ENCODE data around the gene ZNF350. TPM values are rescaled to one million over a fixed set of nuclear protein-coding genes. Genes with fewer than 3 reads are reported as not detected.
"Not testable (repeated sequence)": the region's sequence is repeated elsewhere in the genome, so short reads cannot be mapped to it uniquely, and the experiment has no call there.

Gene ZNF350
- total RNA-seq, 1 donor from 2014 or later: 7.0 TPM

- no peaks in the 10 kb centered on the region for H3K4me1 Mint-ChIP-seq (ENCODE audit: low read depth)
- no peak overlapping the region for H3K4me3 Mint-ChIP-seq (ENCODE audit: unreplicated experiment)
- TF ChIP-seq CTCF (IDR thresholded peaks at IDR 0.05): no peak
- H3K36me3 Mint-ChIP-seq (ENCODE audit: low read depth): peaks cover 54% of the 10 kb centered on the region
- DNase-seq (ENCODE audit: low spot score): no peak
- no peak overlapping the region for H3K27ac Mint-ChIP-seq (ENCODE audit: unreplicated experiment)
- H3K9me3 Mint-ChIP-seq (ENCODE audit: low read depth): peaks cover 63% of the 10 kb centered on the region
- H3K27me3 Mint-ChIP-seq (ENCODE audit: low read depth): no peaks in the 10 kb centered on the region
Measured at GRCh38 chr19:51977346-51977745, 9.3 kb downstream of the ZNF350 start.

- H3K9me3 Mint-ChIP-seq (ENCODE audit: low read depth): peaks cover 66% of the 10 kb centered on the region
- TF ChIP-seq CTCF (IDR thresholded peaks at IDR 0.05): no peak
- no peak for DNase-seq (ENCODE audit: low spot score)
- H3K36me3 Mint-ChIP-seq (ENCODE audit: low read depth): peaks cover 58% of the 10 kb centered on the region
- no peak overlapping the region for H3K4me3 Mint-ChIP-seq (ENCODE audit: unreplicated experiment)
- H3K27me3 Mint-ChIP-seq (ENCODE audit: low read depth): no peaks in the 10 kb centered on the region
- H3K27ac Mint-ChIP-seq (ENCODE audit: unreplicated experiment): no peak overlapping the region
- no peaks in the 10 kb centered on the region for H3K4me1 Mint-ChIP-seq (ENCODE audit: low read depth)
Measured at GRCh38 chr19:51976852-51977251, 9.8 kb downstream of the ZNF350 start.

- DNase-seq (ENCODE audit: low spot score); H3K27me3 Mint-ChIP-seq (ENCODE audit: low read depth); H3K27ac Mint-ChIP-seq (ENCODE audit: unreplicated experiment); H3K4me1 Mint-ChIP-seq (ENCODE audit: low read depth); H3K4me3 Mint-ChIP-seq (ENCODE audit: unreplicated experiment): not testable (repeated sequence)
- Mint-ChIP-seq H3K36me3 (ENCODE audit: low read depth) (peaks cover 64% of the 10 kb centered on the region), H3K9me3 (ENCODE audit: low read depth) (peaks cover 72% of the 10 kb centered on the region)
Measured at GRCh38 chr19:51975787-51976186, 10.9 kb downstream of the ZNF350 start.

GRCh38 chr19:51971624-51972023 is 15.0 kb downstream of the ZNF350 start:
- H3K27ac Mint-ChIP-seq (ENCODE audit: unreplicated experiment): no peak overlapping the region
- TF ChIP-seq CTCF (IDR thresholded peaks at IDR 0.05): no peak
- H3K4me3 Mint-ChIP-seq (ENCODE audit: unreplicated experiment): no peak overlapping the region
- H3K36me3 Mint-ChIP-seq (ENCODE audit: low read depth): peaks cover 72% of the 10 kb centered on the region
- no peak for DNase-seq (ENCODE audit: low spot score)
- H3K4me1 Mint-ChIP-seq (ENCODE audit: low read depth): no peaks in the 10 kb centered on the region
- H3K27me3 Mint-ChIP-seq (ENCODE audit: low read depth): no peaks in the 10 kb centered on the region
- H3K9me3 Mint-ChIP-seq (ENCODE audit: low read depth): peaks cover 65% of the 10 kb centered on the region

- Mint-ChIP-seq H3K27ac (ENCODE audit: unreplicated experiment) (no peak overlapping the region), H3K36me3 (ENCODE audit: low read depth) (peaks cover 73% of the 10 kb centered on the region), H3K4me1 (ENCODE audit: low read depth) (no peaks in the 10 kb centered on the region), H3K9me3 (ENCODE audit: low read depth) (peaks cover 64% of the 10 kb centered on the region), H3K27me3 (ENCODE audit: low read depth) (no peaks in the 10 kb centered on the region), H3K4me3 (ENCODE audit: unreplicated experiment) (no peak overlapping the region)
- DNase-seq (ENCODE audit: low spot score): no peak
- TF ChIP-seq CTCF (IDR thresholded peaks at IDR 0.05): no peak
Measured at GRCh38 chr19:51970718-51971117, 15.9 kb downstream of the ZNF350 start.

- Mint-ChIP-seq H3K9me3 (ENCODE audit: low read depth) (peaks cover 57% of the 10 kb centered on the region), H3K36me3 (ENCODE audit: low read depth) (peaks cover 74% of the 10 kb centered on the region), H3K4me1 (ENCODE audit: low read depth) (no peaks in the 10 kb centered on the region), H3K27me3 (ENCODE audit: low read depth) (no peaks in the 10 kb centered on the region), H3K4me3 (ENCODE audit: unreplicated experiment) (no peak overlapping the region), H3K27ac (ENCODE audit: unreplicated experiment) (no peak overlapping the region)
- TF ChIP-seq CTCF (IDR thresholded peaks at IDR 0.05): no peak
- no peak for DNase-seq (ENCODE audit: low spot score)
Measured at GRCh38 chr19:51965583-51965982, 21.1 kb downstream of the ZNF350 start.

GRCh38 chr19:51960621-51961233 is 25.9 kb downstream of the ZNF350 start:
- not testable (repeated sequence) for H3K27ac Mint-ChIP-seq (ENCODE audit: unreplicated experiment); DNase-seq (ENCODE audit: low spot score); H3K4me1 Mint-ChIP-seq (ENCODE audit: low read depth); H3K27me3 Mint-ChIP-seq (ENCODE audit: low read depth); H3K4me3 Mint-ChIP-seq (ENCODE audit: unreplicated experiment)
- H3K9me3 Mint-ChIP-seq (ENCODE audit: low read depth): peaks cover 47% of the 10 kb centered on the region
- H3K36me3 Mint-ChIP-seq (ENCODE audit: low read depth): peaks cover 51% of the 10 kb centered on the region
